ENCODE results near the gene EPB41L4A.
"Not testable (repeated sequence)": the region's sequence is repeated elsewhere in the genome, so short reads cannot be mapped to it uniquely, and the experiment has no call there.

GRCh38 chr5:112222997-112223396, 196.1 kb downstream of the EPB41L4A start:
- not testable (repeated sequence) for TF ChIP-seq POLR2A (IDR thresholded peaks at IDR 0.05); CTCF (IDR thresholded peaks at IDR 0.05); EP300 (IDR thresholded peaks at IDR 0.05; ENCODE audit: low read depth); POLR2AphosphoS5 (IDR thresholded peaks at IDR 0.05)

Measured in transverse colon (tissue), 4 donors.